ENCODE results near the gene PYHIN1.
"Not testable (repeated sequence)": the region's sequence is repeated elsewhere in the genome, so short reads cannot be mapped to it uniquely, and the experiment has no call there.

Gene PYHIN1

GRCh38 chr1:158984386-158984785, 53.0 kb downstream of the PYHIN1 start:
- no peak for DNase-seq

DNA sequence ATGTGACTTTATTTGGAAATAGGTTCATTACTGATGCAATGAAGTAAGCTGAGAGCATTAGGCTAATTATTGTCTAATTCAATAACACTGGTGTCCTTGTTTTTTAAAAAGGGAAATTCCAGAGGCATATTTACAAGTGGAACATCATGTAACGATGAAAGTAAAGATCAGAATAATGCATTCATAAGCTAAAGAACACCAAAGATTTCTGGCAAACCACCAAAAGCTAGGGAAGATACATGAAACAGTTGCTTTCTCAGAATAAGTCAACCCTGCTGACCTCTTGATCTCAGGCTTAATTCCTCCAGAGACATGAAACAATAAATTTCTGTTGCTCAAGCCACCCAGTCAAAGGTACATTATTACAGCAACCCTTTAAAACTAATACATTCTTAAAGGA, 58.1 kb downstream of the PYHIN1 start:
- DNase-seq = no peak

DNA sequence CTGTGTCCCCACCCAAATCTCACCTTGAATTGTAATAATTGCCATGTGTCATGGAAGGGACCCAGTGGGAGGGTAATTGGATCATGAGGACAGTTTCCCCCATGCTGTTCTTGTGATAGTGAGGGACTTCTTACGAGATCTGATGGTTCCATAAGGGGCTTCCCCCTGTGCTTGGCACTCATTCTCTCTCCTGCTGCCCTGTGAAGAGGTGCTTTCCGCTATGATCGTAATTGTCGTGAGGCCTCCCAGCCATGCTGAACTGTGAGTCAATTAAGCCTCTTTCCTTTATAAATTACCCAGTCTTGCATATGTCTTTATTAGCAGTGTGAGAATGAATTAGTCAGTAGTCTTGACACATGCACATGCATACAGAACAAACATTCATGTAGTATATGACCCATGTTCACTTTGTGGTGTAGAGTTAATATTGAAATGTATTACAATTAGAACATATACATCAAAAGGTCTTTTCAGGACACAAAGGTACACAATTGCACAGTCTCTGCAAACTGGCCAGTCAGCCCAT, 61.5 kb downstream of the PYHIN1 start:
- no peak for DNase-seq

GRCh38 chr1:158996998-158997397, 65.6 kb downstream of the PYHIN1 start:
- DNase-seq = no peak

DNA sequence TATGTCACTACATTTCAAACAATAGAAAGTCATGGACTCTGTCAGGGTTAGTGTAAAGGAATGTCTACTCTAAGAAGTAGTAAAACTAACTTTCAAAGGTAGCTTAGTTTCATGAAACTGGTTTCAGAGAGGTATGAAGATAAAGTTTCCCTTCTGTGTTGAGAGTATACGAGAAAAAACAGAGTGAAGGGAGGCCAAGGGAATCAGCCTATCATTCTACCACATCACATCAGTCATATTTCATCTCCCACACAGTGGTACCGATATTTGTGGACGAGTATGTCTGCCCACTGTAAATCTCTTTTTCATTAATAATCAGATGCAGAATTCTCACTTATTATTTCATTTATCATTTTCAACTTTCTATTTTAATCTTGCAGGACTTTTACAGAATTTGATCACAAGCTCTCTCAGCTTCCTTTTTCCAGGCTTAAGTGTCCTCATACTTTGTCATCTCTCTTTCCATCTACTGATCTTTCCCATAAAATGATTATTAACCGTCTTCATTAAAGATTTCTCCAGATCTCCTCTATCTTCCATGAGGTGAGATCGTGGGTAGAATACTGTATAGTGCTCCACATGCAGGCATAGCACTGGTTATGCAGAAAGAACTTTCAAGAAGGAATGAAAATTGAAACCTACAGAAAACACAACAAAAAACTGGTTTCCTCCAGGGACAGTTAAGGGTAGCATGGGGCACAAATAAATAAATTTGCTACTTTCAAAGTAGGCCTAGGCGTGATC, 66.9 kb downstream of the PYHIN1 start:
- no peak for DNase-seq

DNA sequence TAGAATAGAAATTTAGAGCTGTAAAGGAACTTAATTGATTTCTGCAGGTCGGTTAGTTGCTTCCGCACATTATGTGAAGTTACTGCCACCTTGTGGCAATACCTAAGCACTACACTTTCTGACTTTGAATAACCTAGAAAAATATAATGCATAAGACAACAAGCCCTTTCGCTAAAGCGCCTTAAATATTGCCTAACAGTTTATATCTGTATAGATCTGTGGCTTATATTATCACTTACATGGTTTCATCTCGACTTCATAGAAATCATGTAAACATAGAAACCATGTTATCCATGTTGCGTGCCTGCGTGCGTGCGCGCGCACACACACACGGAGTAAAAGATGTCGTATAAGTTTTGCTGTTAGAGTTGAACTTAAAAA, 67.4 kb downstream of the PYHIN1 start:
- peak; percentile 56 to 64 for DNase-seq

DNA sequence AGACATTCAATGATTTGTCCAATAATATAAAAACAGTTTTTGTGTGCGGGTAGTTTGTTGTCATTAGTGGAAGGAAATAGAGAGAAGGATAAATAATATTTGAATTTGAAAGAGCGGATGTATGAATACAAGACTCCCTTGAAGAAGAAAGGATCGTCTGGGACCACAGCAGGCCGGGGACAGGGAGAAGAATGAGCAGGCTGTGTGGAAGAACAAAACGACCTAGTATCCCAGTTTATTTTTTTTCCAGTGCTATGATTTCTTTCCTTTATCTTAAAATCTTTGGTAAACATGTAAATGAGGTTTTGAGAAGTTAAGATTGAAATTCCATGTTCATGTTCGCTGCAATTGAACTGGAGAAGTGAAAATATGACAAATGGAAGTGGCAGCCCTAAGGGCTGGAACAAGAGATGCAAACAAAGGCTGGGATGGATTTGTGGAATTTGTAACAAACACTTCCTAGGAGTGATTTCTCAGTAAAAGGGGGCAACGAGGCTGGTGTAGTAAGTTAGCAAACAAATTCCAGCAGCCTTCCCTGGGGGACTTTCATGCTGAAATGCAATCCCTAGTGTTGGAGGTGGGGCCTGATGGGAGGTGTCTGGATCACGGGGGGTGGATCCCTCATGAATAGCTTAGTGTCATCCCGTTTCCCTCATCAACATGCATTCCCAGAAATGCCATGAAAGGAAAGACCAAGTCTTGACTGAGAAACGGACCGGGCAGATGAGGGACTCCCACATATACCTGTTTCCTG, 68.1 kb downstream of the PYHIN1 start:
- peak in 1 of 2 experiments; percentile 39 for DNase-seq

DNA sequence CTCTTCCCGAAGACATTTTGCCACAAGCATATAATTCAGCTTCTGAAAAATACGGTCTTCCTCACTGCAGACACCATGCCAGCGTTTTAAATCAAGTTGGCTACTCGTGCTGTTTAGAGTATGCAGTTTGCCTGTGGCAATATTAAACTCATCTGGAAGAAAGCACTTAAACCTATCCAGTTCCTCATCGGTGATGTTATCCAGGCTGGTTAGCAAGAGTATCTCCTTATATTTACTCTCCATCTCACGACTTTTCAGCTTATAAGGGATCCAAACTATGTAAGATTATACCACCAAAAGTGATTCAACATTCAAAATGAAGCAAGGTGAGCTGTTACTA, 68.7 kb downstream of the PYHIN1 start:
- no peak for DNase-seq

GRCh38 chr1:159000625-159001024, 69.3 kb downstream of the PYHIN1 start:
- DNase-seq = peak; percentile 3 to 28

- DNase-seq = no peak
These were observed 73.8 kb downstream of the PYHIN1 start for GRCh38 chr1:159005161-159005560.

DNA sequence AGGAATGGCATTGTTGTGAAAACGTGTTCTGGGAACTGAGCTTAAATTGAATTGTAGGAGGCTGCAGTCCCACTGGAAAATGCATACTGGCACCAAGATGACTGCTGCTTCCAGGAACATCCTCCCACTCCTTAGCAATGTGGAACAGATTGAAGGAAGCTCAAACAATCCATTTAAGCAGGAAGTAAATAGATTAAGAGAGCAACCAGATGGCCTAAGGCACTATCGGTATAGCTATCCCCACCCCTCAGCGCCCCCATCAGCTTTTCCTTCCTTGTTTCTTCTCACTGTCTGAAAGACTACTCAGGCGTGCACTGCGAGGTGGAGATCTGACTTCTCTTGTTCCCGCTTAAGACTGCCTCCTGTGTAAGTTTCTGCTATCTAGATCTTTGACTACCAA, 74.3 kb downstream of the PYHIN1 start:
- no peak for DNase-seq

GRCh38 chr1:159006210-159006807, 75.0 kb downstream of the PYHIN1 start:
- DNase-seq = not testable (repeated sequence)

GRCh38 chr1:159007726-159008125, 76.4 kb downstream of the PYHIN1 start:
- no peak for DNase-seq

- DNase-seq = no peak
These were observed 77.4 kb downstream of the PYHIN1 start for GRCh38 chr1:159008744-159009188.

DNA sequence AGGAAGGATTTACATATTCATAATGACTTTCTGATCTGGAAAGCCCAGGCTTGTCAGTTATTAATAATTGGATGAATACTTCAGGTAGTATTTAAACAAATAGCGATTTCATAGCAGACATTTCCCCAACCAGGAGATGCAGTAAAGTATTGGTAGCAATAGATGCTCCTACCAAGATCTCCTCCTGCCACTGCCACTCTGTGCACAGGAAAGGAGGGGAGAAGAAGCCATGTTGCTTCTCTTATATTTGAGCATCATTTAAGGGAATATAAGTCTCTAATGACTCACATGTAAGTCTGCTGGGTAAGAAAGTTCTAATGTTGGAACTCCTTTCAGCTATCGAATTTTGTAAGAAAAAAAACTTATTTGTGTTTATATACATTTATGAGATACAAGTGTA, 77.9 kb downstream of the PYHIN1 start:
- DNase-seq = no peak

GRCh38 chr1:159009704-159010361, 78.5 kb downstream of the PYHIN1 start, which contains the start of gene IFI16:
IFI16 (plus strand) TSS chr1:159009907; CDS start chr1:159014681, 4,774 bp downstream.
- DNase-seq = peak; percentile 12 to 57

GRCh38 chr1:159010391-159010790, 79.0 kb downstream of the PYHIN1 start:
- no peak for DNase-seq

DNA sequence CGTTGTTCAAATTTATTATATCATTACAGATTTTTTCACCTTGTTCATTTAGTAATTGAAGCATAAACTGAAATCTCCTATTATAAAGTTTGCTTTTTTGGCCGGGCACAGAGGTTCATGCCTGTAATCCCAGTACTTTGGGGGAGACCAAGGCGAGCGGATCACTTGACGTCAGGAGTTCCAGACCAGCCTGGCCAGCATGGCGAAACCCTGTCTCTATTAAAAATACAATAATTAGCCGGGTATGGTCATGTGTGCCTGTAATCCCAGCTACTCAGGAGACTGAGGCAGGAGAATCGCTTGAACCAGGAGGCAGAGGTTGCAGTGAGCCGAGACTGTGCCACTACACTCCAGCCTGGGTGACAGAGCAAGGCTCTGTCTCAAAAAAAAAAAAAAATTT, 79.6 kb downstream of the PYHIN1 start:
- DNase-seq = not testable (repeated sequence)

DNA sequence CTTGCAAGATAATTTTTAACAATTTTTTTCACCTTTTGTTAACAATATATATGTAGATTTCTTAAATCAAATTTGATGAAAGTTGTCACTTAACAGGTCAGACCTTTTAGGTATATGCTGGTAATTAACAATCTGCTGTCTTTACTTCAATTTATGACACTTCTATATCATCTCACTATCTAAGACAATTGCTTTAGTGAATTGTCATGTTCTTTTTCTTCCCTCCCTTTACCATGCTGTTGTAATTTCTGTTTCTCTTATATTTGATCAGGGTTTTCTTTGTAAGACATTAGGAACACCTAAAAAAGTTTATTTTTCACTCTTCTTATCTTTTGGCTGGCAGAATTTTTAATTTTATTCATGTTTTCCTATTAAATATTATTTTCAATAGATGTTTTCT, 80.4 kb downstream of the PYHIN1 start:
- DNase-seq = no peak

GRCh38 chr1:159012495-159012894, 81.1 kb downstream of the PYHIN1 start:
- no peak for DNase-seq

DNA sequence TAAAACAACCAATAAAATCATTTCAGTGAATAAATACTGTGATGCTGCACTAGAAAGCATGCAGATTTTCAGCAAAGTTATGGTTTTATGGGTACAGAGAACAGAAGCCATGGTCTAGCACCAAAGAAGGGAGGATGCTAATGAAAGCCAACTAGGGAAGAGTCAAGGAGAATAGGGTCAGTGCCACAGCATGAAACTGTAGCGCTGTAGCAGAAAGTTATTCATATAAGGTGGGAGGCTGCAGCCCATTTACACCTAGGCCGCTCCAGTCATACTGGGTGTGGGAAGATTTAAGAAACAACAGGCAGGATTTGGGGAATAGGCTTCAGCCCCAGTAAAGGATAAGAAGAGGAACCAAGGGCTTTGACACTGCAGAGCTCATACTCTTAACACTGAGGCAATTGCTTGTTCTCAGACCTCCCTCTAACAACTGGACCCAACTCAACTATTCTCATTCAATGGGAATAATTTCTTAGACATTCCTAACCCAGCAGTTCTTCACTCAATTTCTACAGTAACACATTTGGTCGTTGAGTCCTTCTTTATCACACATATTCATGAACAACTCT, 82.7 kb downstream of the PYHIN1 start:
- no peak for DNase-seq

GRCh38 chr1:159014851-159015250, 83.5 kb downstream of the PYHIN1 start:
- no peak for DNase-seq

DNA sequence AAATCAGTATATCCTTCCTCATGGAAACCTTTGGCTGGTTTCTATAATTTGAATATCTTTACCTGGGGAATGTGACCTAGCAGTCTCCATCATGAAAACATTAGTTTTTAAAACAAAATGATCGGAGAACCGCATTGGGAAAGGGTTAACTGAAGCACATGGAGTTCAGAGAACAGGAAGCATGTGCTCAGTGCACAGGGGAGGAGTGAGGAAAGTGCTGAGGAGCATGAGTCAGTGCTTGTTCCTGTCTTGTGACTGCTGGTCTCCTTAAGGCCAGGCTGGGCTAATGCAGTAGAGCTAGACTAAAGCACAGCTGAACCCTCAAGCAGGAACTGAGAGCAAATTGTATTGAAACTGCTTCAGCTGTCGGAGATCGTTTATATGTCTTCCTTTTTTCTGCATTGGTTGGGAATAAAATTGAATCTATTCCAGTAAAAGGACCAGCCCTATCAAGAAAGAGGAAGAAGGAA, 84.1 kb downstream of the PYHIN1 start:
- no peak for DNase-seq

Measured in NCI-H2081 (cell line).